SHP77 treated with DMSO at 0.1 percent for 48 hours (cell line): ENCODE measurements around the gene CDH4.

Experiments
- DNase-seq: peaks from one replicate; lab custom pipeline; 2025; lab: John Stamatoyannopoulos, UW

The CDH4 gene

GRCh38 chr20:61655591-61655990 is 403.5 kb downstream of the CDH4 start:
- no peak for DNase-seq

GRCh38 chr20:61656198-61656597 is 404.1 kb downstream of the CDH4 start:
- no peak for DNase-seq

- DNase-seq: no peak
These were observed 405.8 kb downstream of the CDH4 start for GRCh38 chr20:61657721-61658377.

- no peak for DNase-seq
These were observed 406.5 kb downstream of the CDH4 start for GRCh38 chr20:61658563-61658962.

- DNase-seq: no peak
These were observed 407.4 kb downstream of the CDH4 start for GRCh38 chr20:61659246-61659993.

- DNase-seq: no peak
These were observed 407.9 kb downstream of the CDH4 start for GRCh38 chr20:61659994-61660346.

GRCh38 chr20:61660559-61660958 is 408.5 kb downstream of the CDH4 start:
- DNase-seq: no peak

- DNase-seq: no peak
These were observed 409.0 kb downstream of the CDH4 start for GRCh38 chr20:61661025-61661424.

GRCh38 chr20:61661583-61661982 is 409.5 kb downstream of the CDH4 start:
- DNase-seq: no peak

- no peak for DNase-seq
These were observed 410.3 kb downstream of the CDH4 start for GRCh38 chr20:61662226-61662967.

GRCh38 chr20:61662968-61663331 is 410.9 kb downstream of the CDH4 start:
- no peak for DNase-seq

- DNase-seq: no peak
These were observed 411.7 kb downstream of the CDH4 start for GRCh38 chr20:61663521-61664425.

- DNase-seq: no peak
These were observed 412.7 kb downstream of the CDH4 start for GRCh38 chr20:61664556-61665320.

- no peak for DNase-seq
These were observed 413.7 kb downstream of the CDH4 start for GRCh38 chr20:61665528-61666470.

GRCh38 chr20:61666471-61666832 is 414.4 kb downstream of the CDH4 start:
- DNase-seq: no peak

GRCh38 chr20:61667056-61667792 is 415.2 kb downstream of the CDH4 start:
- DNase-seq: no peak

- no peak for DNase-seq
These were observed 416.1 kb downstream of the CDH4 start for GRCh38 chr20:61668065-61668650.

GRCh38 chr20:61668771-61669503 is 416.9 kb downstream of the CDH4 start:
- no peak for DNase-seq
